ENCODE results near the gene TMEM132D. TPM values are rescaled to one million over a fixed set of nuclear protein-coding genes. Genes with fewer than 3 reads are reported as not detected.

The TMEM132D gene
- total RNA-seq, 1 donor from 2014 or later, result 1.1 TPM

- no peak overlapping the region for H3K4me3 Mint-ChIP-seq
- peaks cover 2% of the 10 kb centered on the region for H3K27me3 Mint-ChIP-seq (ENCODE audit: insufficient read depth, low read depth)
- H3K4me1 Mint-ChIP-seq, result peaks cover 2% of the 10 kb centered on the region
- H3K79me2 ChIP-seq (ENCODE audit: low read depth), result no peaks in the 10 kb centered on the region
- H3F3A ChIP-seq (ENCODE audit: low read depth), result no peaks in the 10 kb centered on the region
- H3K27ac Mint-ChIP-seq, result no peak overlapping the region
- H3K4me1 ChIP-seq, result no peaks in the 10 kb centered on the region
- no peaks in the 10 kb centered on the region for H3K9me3 ChIP-seq (ENCODE audit: low read depth)
- H3K27ac ChIP-seq, result no peak overlapping the region
- TF ChIP-seq EZH2 (IDR thresholded peaks at IDR 0.05) (no peak), CTCF (IDR thresholded peaks at IDR 0.05) (peak; percentile 7)
- no peak overlapping the region for H2AFZ ChIP-seq (replicated peaks)
- no peak overlapping the region for H3K9ac ChIP-seq
- H4K20me1 ChIP-seq (ENCODE audit: low read depth), result no peaks in the 10 kb centered on the region
- H3K27me3 ChIP-seq, result no peaks in the 10 kb centered on the region
- no peak for DNase-seq (ENCODE audit: low spot score)
- peaks cover 12% of the 10 kb centered on the region for H3K9me3 Mint-ChIP-seq
- no peak overlapping the region for H3K4me3 ChIP-seq
- H3K36me3 Mint-ChIP-seq, result peaks cover 3% of the 10 kb centered on the region
- no peaks in the 10 kb centered on the region for H3K36me3 ChIP-seq
- no peak overlapping the region for H3K4me2 ChIP-seq
Observed at GRCh38 chr12:129162805-129163204, 741.0 kb downstream of the TMEM132D start.

GRCh38 chr12:129161511-129161910 is 742.3 kb downstream of the TMEM132D start:
- Histone ChIP-seq H2AFZ (replicated peaks) (no peak overlapping the region), H3K79me2 (ENCODE audit: low read depth) (no peaks in the 10 kb centered on the region), H3K9ac (no peak overlapping the region), H3K4me2 (no peak overlapping the region), H3K27me3 (no peaks in the 10 kb centered on the region), H3F3A (ENCODE audit: low read depth) (no peaks in the 10 kb centered on the region), H4K20me1 (ENCODE audit: low read depth) (no peaks in the 10 kb centered on the region), H3K9me3 (ENCODE audit: low read depth) (no peaks in the 10 kb centered on the region), H3K27ac (no peak overlapping the region), H3K4me3 (no peak overlapping the region), H3K36me3 (peaks cover 3% of the 10 kb centered on the region), H3K4me1 (no peaks in the 10 kb centered on the region)
- Mint-ChIP-seq H3K36me3 (peaks cover 3% of the 10 kb centered on the region), H3K27me3 (ENCODE audit: insufficient read depth, low read depth) (peaks cover 2% of the 10 kb centered on the region), H3K27ac (no peak overlapping the region), H3K4me1 (peaks cover 2% of the 10 kb centered on the region), H3K9me3 (peaks cover 12% of the 10 kb centered on the region), H3K4me3 (no peak overlapping the region)
- no peak for TF ChIP-seq CTCF (IDR thresholded peaks at IDR 0.05)
- TF ChIP-seq EZH2phosphoT487 (IDR thresholded peaks at IDR 0.05), result no peak
- no peak for TF ChIP-seq EZH2 (IDR thresholded peaks at IDR 0.05)
- DNase-seq (ENCODE audit: low spot score), result no peak

- peaks cover 2% of the 10 kb centered on the region for H3K27me3 Mint-ChIP-seq (ENCODE audit: insufficient read depth, low read depth)
- DNase-seq (ENCODE audit: low spot score), result no peak
- no peak overlapping the region for H2AFZ ChIP-seq (replicated peaks)
- H3K27ac Mint-ChIP-seq, result no peak overlapping the region
- peaks cover 3% of the 10 kb centered on the region for H3K36me3 ChIP-seq
- H3K36me3 Mint-ChIP-seq, result peaks cover 3% of the 10 kb centered on the region
- H3K4me2 ChIP-seq, result no peak overlapping the region
- H3K27ac ChIP-seq, result no peak overlapping the region
- TF ChIP-seq CTCF (IDR thresholded peaks at IDR 0.05) (no peak), EZH2phosphoT487 (IDR thresholded peaks at IDR 0.05) (no peak), EZH2 (IDR thresholded peaks at IDR 0.05) (no peak)
- H3K4me1 ChIP-seq, result no peaks in the 10 kb centered on the region
- no peaks in the 10 kb centered on the region for H3K27me3 ChIP-seq
- H3K9me3 ChIP-seq (ENCODE audit: low read depth), result no peaks in the 10 kb centered on the region
- H3K9ac ChIP-seq, result no peak overlapping the region
- no peaks in the 10 kb centered on the region for H3K79me2 ChIP-seq (ENCODE audit: low read depth)
- peaks cover 2% of the 10 kb centered on the region for H3K4me1 Mint-ChIP-seq
- peaks cover 12% of the 10 kb centered on the region for H3K9me3 Mint-ChIP-seq
- no peak overlapping the region for H3K4me3 Mint-ChIP-seq
- H3F3A ChIP-seq (ENCODE audit: low read depth), result no peaks in the 10 kb centered on the region
- no peak overlapping the region for H3K4me3 ChIP-seq
- H4K20me1 ChIP-seq (ENCODE audit: low read depth), result no peaks in the 10 kb centered on the region
Observed at GRCh38 chr12:129160282-129160681, 743.5 kb downstream of the TMEM132D start.
